HG03520 (cell line): ENCODE results near the gene TBC1D23.
"Not testable (repeated sequence)": the region's sequence is repeated elsewhere in the genome, so short reads cannot be mapped to it uniquely, and the experiment has no call there.

Experiments used
- ATAC-seq: cut with Tn5 transposase; IDR thresholded peaks from one replicate; pipeline ENCODE4 v1.9.1; 2021; ENCODE audit warnings: mild to moderate bottlenecking, moderate library complexity; ENCODE audit not compliant: unreplicated experiment

Gene TBC1D23

GRCh38 chr3:100289339-100289738 is 28.5 kb downstream of the TBC1D23 start:
- ATAC-seq, result no peak

- ATAC-seq, result no peak
Observed at GRCh38 chr3:100295089-100295488, 34.3 kb downstream of the TBC1D23 start.

DNA sequence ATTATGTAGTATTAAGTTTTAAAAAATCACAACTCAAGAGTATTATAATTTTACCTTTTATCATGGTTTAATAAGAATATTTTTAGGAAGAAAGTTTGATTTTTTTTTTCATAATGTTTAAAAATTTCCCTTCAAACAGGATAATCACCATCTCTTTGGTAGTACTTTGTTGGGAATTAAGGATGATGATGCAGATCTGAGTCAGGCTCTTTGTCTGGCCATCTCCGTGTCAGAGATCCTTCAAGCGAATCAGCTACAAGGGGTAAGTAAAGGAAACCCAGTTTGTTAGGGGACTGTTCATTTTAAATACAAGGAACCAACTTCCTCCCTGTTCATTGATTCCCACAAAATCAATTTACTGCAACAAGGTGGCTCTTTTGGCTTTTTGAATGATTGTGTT is 37.0 kb downstream of the TBC1D23 start:
- no peak for ATAC-seq

GRCh38 chr3:100299016-100299415 is 38.2 kb downstream of the TBC1D23 start:
- no peak for ATAC-seq

DNA sequence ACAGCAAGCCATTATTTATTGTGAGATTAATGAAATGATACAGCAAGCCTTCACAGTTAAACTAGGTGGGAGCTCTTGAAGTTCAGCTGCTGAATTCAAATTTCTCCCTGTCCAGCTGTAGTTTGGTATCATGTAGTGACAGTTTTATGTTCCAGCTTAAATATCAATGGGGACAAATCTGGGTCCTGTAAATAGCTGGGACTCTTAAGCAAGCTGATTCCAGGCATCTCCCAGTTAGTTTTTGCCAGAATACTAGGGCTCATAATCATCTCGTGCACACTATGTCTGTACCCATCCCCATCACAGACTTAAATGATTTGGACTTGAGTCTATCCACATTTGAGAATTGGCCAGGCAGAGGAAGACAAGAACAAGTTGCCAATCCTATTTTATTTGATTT is 45.9 kb downstream of the TBC1D23 start:
- no peak for ATAC-seq

- ATAC-seq, result no peak
Observed at GRCh38 chr3:100310355-100310965, 49.7 kb downstream of the TBC1D23 start.

DNA sequence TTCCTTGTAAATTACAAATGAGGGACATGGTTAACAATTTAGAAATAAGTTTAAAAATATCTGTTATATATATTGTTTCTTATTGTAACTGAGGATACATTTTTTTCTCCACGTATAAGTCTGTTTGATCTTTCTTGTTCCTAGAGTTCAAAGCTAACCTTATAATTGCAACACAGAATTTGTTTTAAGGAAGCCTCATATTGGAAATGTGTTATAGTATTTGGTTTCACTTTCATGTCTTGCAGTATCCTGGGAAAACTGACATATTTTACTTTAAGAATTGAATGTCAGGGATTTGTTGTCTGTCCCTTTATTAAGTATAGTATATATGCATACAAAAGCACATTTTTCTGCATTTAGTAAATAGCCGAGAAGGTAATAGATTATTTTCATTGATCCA is 50.2 kb downstream of the TBC1D23 start:
- ATAC-seq, result no peak

GRCh38 chr3:100316641-100317069 is 55.9 kb downstream of the TBC1D23 start:
- no peak for ATAC-seq

GRCh38 chr3:100317912-100318311 is 57.1 kb downstream of the TBC1D23 start:
- ATAC-seq, result peak; percentile 51

DNA sequence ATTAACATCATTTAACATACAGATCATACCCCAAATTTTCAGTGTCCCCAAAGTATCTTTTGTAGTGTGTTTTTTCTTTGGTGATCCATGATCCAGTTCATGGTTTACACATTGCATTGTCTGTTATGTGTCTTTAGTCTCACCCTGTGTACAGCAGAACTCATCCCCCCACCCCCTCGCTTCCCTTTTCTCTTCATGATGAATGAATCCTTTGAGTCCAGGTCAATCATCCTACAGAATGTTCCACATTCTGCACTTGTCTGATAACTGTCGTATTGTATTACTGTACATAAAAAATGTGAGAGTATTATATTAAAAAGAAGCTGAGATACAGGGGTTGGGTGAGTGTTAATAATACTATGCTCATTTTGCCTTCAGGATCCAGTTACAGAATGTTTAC is 59.2 kb downstream of the TBC1D23 start:
- ATAC-seq, result no peak

GRCh38 chr3:100324044-100324443 is 63.3 kb downstream of the TBC1D23 start:
- no peak for ATAC-seq

DNA sequence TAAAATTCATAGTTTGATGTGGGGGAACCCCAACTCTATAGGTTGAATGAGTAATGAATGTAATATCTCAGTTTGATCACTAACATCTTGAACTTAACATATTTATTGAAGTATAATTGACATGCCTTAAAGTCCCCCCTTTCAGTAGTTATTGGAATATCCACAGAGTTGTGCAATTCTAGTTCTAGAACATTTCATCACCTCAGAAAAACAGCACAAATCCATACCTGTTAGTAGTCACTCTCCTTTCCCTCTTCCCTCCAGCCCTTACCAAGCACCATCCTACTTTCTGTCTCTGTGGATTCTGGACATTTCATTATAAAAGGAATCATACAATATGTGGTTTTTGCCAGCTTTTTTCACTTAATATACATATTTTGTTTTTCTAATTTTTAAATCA is 65.0 kb downstream of the TBC1D23 start:
- no peak for ATAC-seq

DNA sequence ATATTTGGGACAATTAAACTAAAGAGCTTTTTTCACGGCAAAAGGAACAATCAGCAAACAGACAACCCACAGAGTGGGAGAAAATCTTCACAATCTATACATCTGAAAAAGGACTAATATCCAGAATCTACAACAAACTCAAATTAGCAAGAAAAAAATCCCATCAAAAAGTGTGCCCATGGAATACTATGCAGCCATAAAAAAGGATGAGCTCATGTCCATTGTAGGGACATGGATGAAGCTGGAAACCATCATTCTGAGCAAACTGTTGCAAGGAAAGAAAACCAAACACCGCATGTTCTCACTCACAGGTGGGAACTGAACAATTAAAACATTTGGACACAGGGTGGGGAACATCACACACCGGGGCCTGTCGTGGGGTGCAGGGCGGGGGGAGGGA is 66.6 kb downstream of the TBC1D23 start:
- ATAC-seq, result not testable (repeated sequence)

GRCh38 chr3:100329800-100330489 is 69.2 kb downstream of the TBC1D23 start:
- no peak for ATAC-seq

DNA sequence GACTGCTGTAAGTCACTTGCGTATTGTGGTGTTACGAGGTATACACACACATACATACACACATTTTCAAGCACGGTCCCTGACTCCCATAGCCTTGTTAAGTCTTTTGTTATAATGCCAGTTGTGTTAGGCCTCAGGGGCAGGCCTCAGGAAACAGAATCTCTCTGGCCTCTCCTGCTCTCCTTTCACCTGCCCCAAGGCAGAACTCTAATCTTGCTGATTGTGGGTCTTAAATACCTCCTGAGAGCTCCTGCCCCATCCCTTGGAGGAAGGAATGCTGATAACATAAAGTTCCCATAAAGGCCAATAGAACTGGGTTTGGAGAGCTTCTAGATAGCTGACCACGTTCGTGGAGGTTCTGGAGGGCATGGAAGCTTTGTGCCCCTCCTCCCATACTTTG is 69.9 kb downstream of the TBC1D23 start:
- no peak for ATAC-seq

DNA sequence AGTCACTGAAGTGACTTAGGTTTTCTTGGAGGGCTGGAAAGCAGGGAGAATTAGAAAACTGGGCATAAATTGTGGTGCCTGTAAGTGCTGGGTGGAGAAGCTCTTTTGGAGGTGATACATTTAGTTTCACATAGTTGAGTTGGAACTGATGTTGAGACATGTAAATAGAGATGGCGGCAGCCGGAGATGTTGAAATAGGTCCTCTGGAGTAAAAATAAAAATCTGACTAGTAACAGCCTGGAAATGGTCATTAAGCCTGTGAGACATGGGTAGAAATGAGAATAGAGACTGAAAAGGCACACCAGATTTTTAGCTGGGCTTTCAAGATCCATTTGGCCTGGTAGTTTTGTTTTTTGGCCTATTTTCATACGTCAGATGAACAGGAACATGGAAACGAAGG is 70.9 kb downstream of the TBC1D23 start:
- no peak for ATAC-seq

DNA sequence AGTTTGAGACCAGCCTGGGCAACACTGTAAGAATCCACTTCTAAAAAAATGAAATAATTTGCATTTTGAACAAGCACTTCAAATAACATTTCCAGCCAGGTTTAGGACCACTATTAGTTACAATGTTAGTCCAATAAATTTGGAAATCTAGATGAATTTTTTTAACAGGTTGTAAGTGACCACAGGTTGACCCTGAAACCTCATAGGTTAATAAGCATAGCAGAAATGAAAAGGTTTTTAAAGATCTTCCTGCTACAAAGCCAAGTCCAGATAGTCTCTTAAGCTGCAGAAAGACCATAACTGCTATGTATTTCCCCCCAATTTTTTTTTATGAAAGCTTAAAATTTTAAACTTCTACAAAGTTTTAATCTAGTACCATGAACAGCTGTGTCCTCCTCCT is 72.3 kb downstream of the TBC1D23 start:
- ATAC-seq, result no peak

- ATAC-seq, result peak; percentile 23
Observed at GRCh38 chr3:100333970-100334487, 73.2 kb downstream of the TBC1D23 start.

GRCh38 chr3:100334488-100335351 is 73.9 kb downstream of the TBC1D23 start, which contains the start of gene NIT2:
NIT2 (plus strand) TSS chr3:100334757; CDS start chr3:100334792, 35 bp downstream.
- peak; percentile 94 for ATAC-seq

GRCh38 chr3:100335434-100335833 is 74.6 kb downstream of the TBC1D23 start:
- ATAC-seq, result peak; percentile 49

DNA sequence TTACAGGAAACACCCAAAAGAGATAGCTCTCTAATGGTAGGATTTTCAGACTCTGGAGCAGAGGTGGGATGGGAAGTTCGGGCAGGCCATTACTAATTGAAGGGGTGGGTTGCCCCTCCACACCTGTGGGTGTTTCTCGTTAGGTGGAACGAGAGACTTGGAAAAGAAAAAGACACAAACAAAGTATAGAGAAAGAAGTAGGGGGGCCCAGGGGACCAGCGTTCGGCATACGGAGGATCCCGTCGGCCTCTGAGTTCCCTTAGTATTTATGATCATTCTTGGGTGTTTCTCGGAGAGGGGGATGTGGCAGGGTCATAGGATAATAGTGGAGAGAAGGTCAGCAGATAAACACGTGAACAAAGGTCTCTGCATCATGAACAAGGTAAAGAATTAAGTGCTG is 75.4 kb downstream of the TBC1D23 start:
- not testable (repeated sequence) for ATAC-seq
